A673 (cell line): ENCODE results near the gene BCL2. TPM values are rescaled to one million over a fixed set of nuclear protein-coding genes. Genes with fewer than 3 reads are reported as not detected.

Source experiments
- BruUV-seq: library from RNA; stranded (reverse); fragments of 400-500 nt; replicated peaks from 2 replicates; lab custom pipeline; 2021; lab: Mats Ljungman, UMichigan
- CTCF ChIA-PET: fragments of 300-600 bp; sonication (Branson Sonifier 250); formaldehyde crosslinking; loops from one replicate; lab custom pipeline; 2022; ENCODE audit warnings: antibody characterized with exemption; lab: Charles Lee
- POLR2A ChIA-PET: fragments of 300-600 bp; sonication (Branson Sonifier 250); formaldehyde crosslinking; loops from one replicate; lab custom pipeline; 2022; ENCODE audit warnings: antibody characterized with exemption; ENCODE audit not compliant: low non-redundant PET; lab: Charles Lee
- DNase-seq: peaks from one replicate; pipeline ENCODE4 v3.0.0-alpha.2; 2015; ENCODE audit warnings: low spot score
- H3K27ac ChIP-seq: fragments of 200-600 bp; sonication (generic); 2 replicates; pipeline ENCODE4 v1.5.1; 2016; ENCODE audit warnings: mixed run types, low read depth, mild to moderate bottlenecking, mixed read lengths, antibody characterized with exemption, low read length; ENCODE audit not compliant: poor library complexity, severe bottlenecking
- H3K27me3 ChIP-seq: fragments of 200-600 bp; sonication (generic); replicated peaks from 2 replicates; pipeline ENCODE4 v1.6.1; 2017; ENCODE audit warnings: mixed run types, low read depth, mild to moderate bottlenecking, mixed read lengths, antibody characterized with exemption, low read length; ENCODE audit not compliant: insufficient read depth, poor library complexity
- H3K36me3 ChIP-seq: fragments of 200-600 bp; sonication (generic); 2 replicates; pipeline ENCODE4 v1.6.1; 2016; ENCODE audit warnings: mixed run types, mild to moderate bottlenecking, mixed read lengths, antibody characterized with exemption, low read length; ENCODE audit not compliant: insufficient read depth, poor library complexity, severe bottlenecking
- H3K4me1 ChIP-seq: fragments of 200-600 bp; sonication (generic); 2 replicates; pipeline ENCODE4 v1.6.1; 2017; ENCODE audit warnings: mixed run types, mild to moderate bottlenecking, mixed read lengths, antibody characterized with exemption, low read length; ENCODE audit not compliant: insufficient read depth, poor library complexity, severe bottlenecking
- H3K4me3 ChIP-seq: fragments of 200-600 bp; sonication (generic); 2 replicates; pipeline ENCODE4 v1.5.1; 2016; ENCODE audit warnings: low read depth, mixed run types, mild to moderate bottlenecking, mixed read lengths, low read length; ENCODE audit not compliant: poor library complexity, severe bottlenecking
- H3K9me3 ChIP-seq: fragments of 200-600 bp; sonication (generic); 2 replicates; pipeline ENCODE4 v1.6.1; 2016; ENCODE audit warnings: mixed run types, low read depth, mild to moderate bottlenecking, mixed read lengths, antibody characterized with exemption, low read length; ENCODE audit not compliant: poor library complexity, severe bottlenecking
- EZH2 ChIP-seq: fragments of 200-600 bp; sonication (generic); IDR thresholded peaks from 2 replicates; pipeline ENCODE4 v1.6.1; 2017; ENCODE audit warnings: borderline replicate concordance, low read depth, mild to moderate bottlenecking, mixed read lengths, antibody characterized with exemption, low read length; ENCODE audit not compliant: poor library complexity, severe bottlenecking
- intact Hi-C: fragments of 100-400 bp; cut with micrococcal nuclease; formaldehyde crosslinking; loops from one replicate; pipeline ENCODE4 v1.10.0; 2022; ENCODE audit not compliant: unreplicated experiment
- total RNA-seq: library from RNA; stranded (reverse); gene quantifications from 2 replicates; pipeline ENCODE4 v1.2.3, GENCODE V29; 2021
- TF ChIP-seq, protein P1 (sequence below): fragments of 300-800, 200-600 bp; sonication (generic); conservative IDR thresholded peaks from 2 replicates; pipeline ENCODE4 v1.5.1; 2017; ENCODE audit warnings: low read depth, mild to moderate bottlenecking, antibody characterized with exemption, low read length, moderate library complexity, mixed read lengths

BCL2 gene
- total RNA-seq, 1 experiment from 2014 or later, result 24.9 TPM

DNA sequence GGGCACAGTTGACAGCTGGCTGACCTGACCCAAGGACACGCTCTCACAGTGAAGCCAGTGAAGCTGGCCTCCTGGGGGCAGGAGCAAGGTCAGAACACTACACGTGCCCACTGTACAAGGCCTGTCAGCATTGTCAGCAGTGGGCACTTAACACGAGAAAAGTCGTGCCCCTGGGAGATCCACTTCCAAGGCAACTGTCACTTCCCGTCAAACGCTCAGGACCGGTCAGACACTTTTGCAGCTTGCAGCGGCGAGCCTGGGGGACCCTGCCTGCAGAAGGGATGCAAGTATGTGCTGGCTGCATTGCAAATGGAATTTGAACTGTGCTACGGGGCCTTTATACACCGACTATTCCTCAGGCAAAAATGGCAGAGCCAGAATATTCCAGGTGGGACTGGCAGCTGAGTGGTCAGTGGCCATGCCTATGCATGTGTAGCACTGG is 176.2 kb downstream of the BCL2 start:
- POLR2A ChIA-PET, result no interaction called here
- H3K4me1 ChIP-seq, result peaks cover 19% of the 10 kb centered on the region
- no peaks in the 10 kb centered on the region for H3K27me3 ChIP-seq
- no peak for DNase-seq
- H3K27ac ChIP-seq, result no peak overlapping the region
- no peaks in the 10 kb centered on the region for H3K36me3 ChIP-seq
- no peak for TF ChIP-seq EZH2
- TF ChIP-seq, protein P1, sequence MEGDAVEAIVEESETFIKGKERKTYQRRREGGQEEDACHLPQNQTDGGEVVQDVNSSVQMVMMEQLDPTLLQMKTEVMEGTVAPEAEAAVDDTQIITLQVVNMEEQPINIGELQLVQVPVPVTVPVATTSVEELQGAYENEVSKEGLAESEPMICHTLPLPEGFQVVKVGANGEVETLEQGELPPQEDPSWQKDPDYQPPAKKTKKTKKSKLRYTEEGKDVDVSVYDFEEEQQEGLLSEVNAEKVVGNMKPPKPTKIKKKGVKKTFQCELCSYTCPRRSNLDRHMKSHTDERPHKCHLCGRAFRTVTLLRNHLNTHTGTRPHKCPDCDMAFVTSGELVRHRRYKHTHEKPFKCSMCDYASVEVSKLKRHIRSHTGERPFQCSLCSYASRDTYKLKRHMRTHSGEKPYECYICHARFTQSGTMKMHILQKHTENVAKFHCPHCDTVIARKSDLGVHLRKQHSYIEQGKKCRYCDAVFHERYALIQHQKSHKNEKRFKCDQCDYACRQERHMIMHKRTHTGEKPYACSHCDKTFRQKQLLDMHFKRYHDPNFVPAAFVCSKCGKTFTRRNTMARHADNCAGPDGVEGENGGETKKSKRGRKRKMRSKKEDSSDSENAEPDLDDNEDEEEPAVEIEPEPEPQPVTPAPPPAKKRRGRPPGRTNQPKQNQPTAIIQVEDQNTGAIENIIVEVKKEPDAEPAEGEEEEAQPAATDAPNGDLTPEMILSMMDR, result no peak
- no peak overlapping the region for H3K4me3 ChIP-seq
- CTCF ChIA-PET, result no interaction called here
- BruUV-seq, result no TSS peak
- H3K9me3 ChIP-seq, result no peaks in the 10 kb centered on the region
- intact Hi-C loops, result no loop called here

DNA sequence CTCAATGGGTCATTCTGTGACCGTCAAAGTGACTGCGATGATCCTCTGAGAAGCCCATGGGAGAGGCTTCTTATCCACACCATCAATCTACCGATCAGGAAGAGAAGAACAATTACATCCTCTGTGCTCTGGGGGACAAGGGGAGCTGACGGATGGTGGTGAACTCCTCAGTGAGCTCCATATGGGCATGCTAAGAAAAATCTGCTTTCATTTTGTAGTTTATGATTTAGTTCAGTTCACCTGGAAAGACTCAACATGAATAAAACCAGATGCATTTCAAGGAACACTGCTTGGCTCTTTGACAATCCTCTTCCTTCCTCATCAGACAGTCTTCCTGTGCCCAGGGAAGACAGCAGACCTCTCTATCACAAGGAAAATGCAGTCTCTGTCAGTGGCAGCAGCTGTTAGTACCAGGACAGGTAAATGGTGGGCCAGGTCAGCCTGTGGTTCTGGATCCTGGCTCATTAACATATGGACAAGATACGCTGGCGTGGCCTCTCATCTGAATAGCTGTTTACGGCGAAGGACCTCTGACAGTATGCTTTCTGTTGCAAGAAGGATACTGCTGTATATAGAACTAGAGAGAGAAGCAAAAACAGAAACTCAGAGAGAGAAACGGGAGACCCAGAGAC is 176.9 kb downstream of the BCL2 start:
- intact Hi-C loops, result no loop called here

GRCh38 chr18:63141778-63142176 is 177.8 kb downstream of the BCL2 start:
- no peak for DNase-seq
- ChIA-PET CTCF (no interaction called here), POLR2A (no interaction called here)
- TF ChIP-seq, protein P1, result no peak
- no peak for TF ChIP-seq EZH2
- intact Hi-C loops, result no loop called here
- Histone ChIP-seq H3K36me3 (no peaks in the 10 kb centered on the region), H3K4me1 (peaks cover 20% of the 10 kb centered on the region), H3K9me3 (no peaks in the 10 kb centered on the region), H3K27me3 (no peaks in the 10 kb centered on the region), H3K4me3 (no peak overlapping the region), H3K27ac (no peak overlapping the region)
- no TSS peak for BruUV-seq

More for the DNA sequence above, 176.9 kb downstream of the BCL2 start:
- Histone ChIP-seq H3K4me1 (peaks cover 25% of the 10 kb centered on the region), H3K27me3 (no peaks in the 10 kb centered on the region), H3K4me3 (no peak overlapping the region), H3K9me3 (no peaks in the 10 kb centered on the region), H3K27ac (no peak overlapping the region), H3K36me3 (no peaks in the 10 kb centered on the region)
- no peak for DNase-seq
- ChIA-PET CTCF (no interaction called here), POLR2A (no interaction called here)
- TF ChIP-seq EZH2, result no peak
- TF ChIP-seq, protein P1, result no peak
- BruUV-seq, result no TSS peak
